Caco-2 (cell line): ENCODE measurements around the gene PTK7. TPM values are rescaled to one million over a fixed set of nuclear protein-coding genes. Genes with fewer than 3 reads are reported as not detected.
A peak's percentile ranks its signal among the peaks of the same experiment; 100 is the strongest.

ENCODE experiments used
- BruUV-seq: library from RNA; stranded (reverse); fragments of 400-500 nt; replicated peaks from 2 replicates; lab custom pipeline; 2021; lab: Mats Ljungman, UMichigan
- CTCF ChIA-PET: fragments of 300-600 bp; sonication (Branson Sonifier 250); formaldehyde crosslinking; loops from one replicate; lab custom pipeline; 2022; ENCODE audit warnings: antibody characterized with exemption; lab: Charles Lee
- POLR2A ChIA-PET: fragments of 300-600 bp; sonication (Branson Sonifier 250); formaldehyde crosslinking; loops from one replicate; lab custom pipeline; 2022; ENCODE audit warnings: antibody characterized with exemption; lab: Charles Lee
- DNase-seq, 2 experiments: peaks; one replicate each; pipeline versions ENCODE4 v3.0.0 to v3.0.0-alpha.2; 2020 to 2022
- H3K27me3 ChIP-seq: replicated peaks from 2 replicates; pipeline ENCODE4 v1.6.0; 2011; ENCODE audit warnings: low read length; ENCODE audit not compliant: control insufficient read depth, insufficient read depth
- H3K36me3 ChIP-seq: 2 replicates; pipeline ENCODE4 v1.5.1; 2011; ENCODE audit warnings: low read length; ENCODE audit not compliant: control insufficient read depth, insufficient read depth
- H3K4me1 ChIP-seq: fragments of 250-450 bp; sonication (Bioruptor Pico); 2 replicates; pipeline ENCODE4 v1.5.1; 2020; ENCODE audit warnings: mild to moderate bottlenecking
- H3K4me3 ChIP-seq: 2 replicates; pipeline ENCODE4 v1.5.1; 2011; ENCODE audit warnings: low read depth, mild to moderate bottlenecking, control low read depth, low read length
- H3K9me3 ChIP-seq: fragments of 250-450 bp; sonication (Bioruptor Pico); 2 replicates; pipeline ENCODE4 v1.5.1; 2020; ENCODE audit warnings: mild to moderate bottlenecking, moderate library complexity
- H3K27ac Mint-ChIP-seq: one replicate; pipeline ENCODE4 v1.8.0; 2022; ENCODE audit warnings: mixed read lengths; ENCODE audit not compliant: unreplicated experiment
- H3K27me3 Mint-ChIP-seq: one replicate; pipeline ENCODE4 v1.8.0; 2022; ENCODE audit warnings: mixed read lengths; ENCODE audit not compliant: insufficient read depth, unreplicated experiment
- H3K36me3 Mint-ChIP-seq: one replicate; pipeline ENCODE4 v1.8.0; 2022; ENCODE audit warnings: mild to moderate bottlenecking, mixed read lengths; ENCODE audit not compliant: insufficient read depth, unreplicated experiment
- H3K4me1 Mint-ChIP-seq: one replicate; pipeline ENCODE4 v1.8.0; 2022; ENCODE audit warnings: low read depth, mixed read lengths; ENCODE audit not compliant: unreplicated experiment
- H3K4me3 Mint-ChIP-seq: one replicate; pipeline ENCODE4 v1.8.0; 2022; ENCODE audit warnings: mild to moderate bottlenecking, moderate library complexity, mixed read lengths; ENCODE audit not compliant: unreplicated experiment
- H3K9me3 Mint-ChIP-seq: one replicate; pipeline ENCODE4 v1.8.0; 2022; ENCODE audit warnings: mixed read lengths; ENCODE audit not compliant: unreplicated experiment
- intact Hi-C: fragments of 100-400 bp; cut with micrococcal nuclease; formaldehyde crosslinking; loops from one replicate; pipeline ENCODE4 v1.10.0; 2022; ENCODE audit not compliant: unreplicated experiment
- total RNA-seq: library from RNA; stranded (reverse); gene quantifications from 2 replicates; pipeline ENCODE4 v1.2.3, GENCODE V29; 2022
- TF ChIP-seq, protein P1 (sequence below), 2 experiments: fragments of 200-600 bp in 1 of 2; IDR thresholded peaks; 1 replicate in 1 of 2; 2 replicates in 1 of 2; pipeline versions ENCODE4 v1.5.1 to v1.8.0; 2011 to 2022; ENCODE audit warnings: antibody characterized with exemption in 1 of 2, control low read depth in 1 of 2, inconsistent platforms in 1 of 2, low read depth in 1 of 2, low read length in 1 of 2, mild to moderate bottlenecking in 1 of 2, moderate library complexity in 1 of 2; ENCODE audit not compliant: insufficient read depth in 1 of 2, severe bottlenecking in 1 of 2, unreplicated experiment in 1 of 2

Gene PTK7
- total RNA-seq, 1 experiment from 2014 or later: 180 TPM

DNA sequence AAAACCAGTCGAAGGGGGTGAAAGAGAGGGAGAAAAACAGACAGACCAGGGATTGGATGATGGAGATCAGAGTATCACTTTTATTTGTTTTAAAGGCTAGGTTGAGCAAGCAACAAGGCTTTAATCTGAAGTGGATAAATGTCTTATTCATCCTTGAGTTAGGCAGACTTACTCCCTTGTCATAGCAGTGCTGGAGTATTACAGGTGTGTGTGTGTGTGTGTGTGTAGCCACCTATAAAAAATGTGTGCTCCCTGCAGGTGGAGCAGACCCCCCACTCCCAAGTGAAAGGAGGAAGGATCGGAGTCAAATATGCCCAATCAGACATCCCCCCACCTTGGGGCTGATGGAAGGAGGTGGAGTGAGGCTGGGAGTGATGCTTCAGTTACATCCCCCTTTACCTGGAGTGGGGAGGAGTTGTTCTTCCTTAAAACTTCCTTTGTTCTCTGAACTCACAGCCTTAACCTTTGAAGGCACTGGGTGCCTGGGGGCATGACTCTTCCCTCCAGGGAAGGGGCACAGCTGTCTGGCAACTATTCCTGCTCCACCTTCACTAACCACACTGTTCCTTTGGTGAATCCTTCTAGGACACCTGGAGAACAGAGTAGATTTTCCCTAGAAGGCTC is 27.3 kb downstream of the PTK7 start:
- ChIA-PET CTCF (no interaction called here), POLR2A (no interaction called here)

DNA sequence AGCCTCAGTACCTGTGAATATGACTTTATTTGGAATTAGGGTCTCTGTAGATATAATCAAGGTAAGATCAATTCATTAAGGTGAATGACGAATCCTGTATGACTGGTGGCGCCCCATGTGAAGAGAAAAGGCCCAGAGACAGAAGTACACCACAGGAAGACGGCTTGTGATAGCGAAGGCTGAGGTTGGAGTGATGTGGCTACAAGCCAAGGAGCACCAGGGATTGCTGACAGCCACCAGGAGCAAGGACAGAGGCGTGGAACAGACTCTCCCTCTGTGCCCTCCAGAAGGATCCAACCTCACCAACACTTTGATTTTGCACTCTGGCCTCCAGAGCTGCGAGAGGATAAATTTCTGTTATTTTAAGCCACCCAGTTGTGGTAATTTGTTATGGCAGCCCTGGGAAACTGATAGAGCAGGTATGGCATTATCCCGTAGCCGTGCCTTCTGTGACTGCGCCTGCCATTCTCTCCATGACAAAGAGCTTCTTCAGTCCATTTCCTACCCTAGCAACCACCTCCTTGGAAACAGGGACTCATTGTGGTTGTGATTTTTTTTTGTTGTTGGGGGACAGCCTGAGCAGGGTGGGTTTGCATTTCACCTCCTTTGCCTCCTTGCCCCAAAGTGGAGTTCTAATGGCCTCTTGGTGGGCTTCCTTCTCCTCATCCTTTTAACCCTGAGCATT is 29.6 kb downstream of the PTK7 start:
- Mint-ChIP-seq H3K4me3 (no peak overlapping the region), H3K27me3 (no peaks in the 10 kb centered on the region), H3K9me3 (no peaks in the 10 kb centered on the region), H3K4me1 (peaks cover 7% of the 10 kb centered on the region), H3K36me3 (peaks cover 11% of the 10 kb centered on the region), H3K27ac (no peak overlapping the region)
- no peaks in the 10 kb centered on the region; the same call in 1 of the 2 replicates for H3K36me3 ChIP-seq
- H3K27me3 ChIP-seq: no peaks in the 10 kb centered on the region
- BruUV-seq: no TSS peak
- H3K4me1 ChIP-seq: no peaks in the 10 kb centered on the region; the same call in 1 of the 2 replicates
- intact Hi-C loops: no loop called here
- ChIA-PET CTCF (no interaction called here), POLR2A (interaction anchor here (0.6 to 1.0 kb wide), 2 partner anchors 12 to 121 kb away, joined by 4 read pairs; partner anchors contain the start of gene PPP2R5D)
- TF ChIP-seq, protein P1, sequence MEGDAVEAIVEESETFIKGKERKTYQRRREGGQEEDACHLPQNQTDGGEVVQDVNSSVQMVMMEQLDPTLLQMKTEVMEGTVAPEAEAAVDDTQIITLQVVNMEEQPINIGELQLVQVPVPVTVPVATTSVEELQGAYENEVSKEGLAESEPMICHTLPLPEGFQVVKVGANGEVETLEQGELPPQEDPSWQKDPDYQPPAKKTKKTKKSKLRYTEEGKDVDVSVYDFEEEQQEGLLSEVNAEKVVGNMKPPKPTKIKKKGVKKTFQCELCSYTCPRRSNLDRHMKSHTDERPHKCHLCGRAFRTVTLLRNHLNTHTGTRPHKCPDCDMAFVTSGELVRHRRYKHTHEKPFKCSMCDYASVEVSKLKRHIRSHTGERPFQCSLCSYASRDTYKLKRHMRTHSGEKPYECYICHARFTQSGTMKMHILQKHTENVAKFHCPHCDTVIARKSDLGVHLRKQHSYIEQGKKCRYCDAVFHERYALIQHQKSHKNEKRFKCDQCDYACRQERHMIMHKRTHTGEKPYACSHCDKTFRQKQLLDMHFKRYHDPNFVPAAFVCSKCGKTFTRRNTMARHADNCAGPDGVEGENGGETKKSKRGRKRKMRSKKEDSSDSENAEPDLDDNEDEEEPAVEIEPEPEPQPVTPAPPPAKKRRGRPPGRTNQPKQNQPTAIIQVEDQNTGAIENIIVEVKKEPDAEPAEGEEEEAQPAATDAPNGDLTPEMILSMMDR (IDR thresholded peaks at IDR 0.05; ENCODE audit: insufficient read depth in 1 of 2, low read depth in 1 of 2, low read length in 1 of 2, severe bottlenecking in 1 of 2, unreplicated experiment in 1 of 2): no peak
- no peaks in the 10 kb centered on the region for H3K9me3 ChIP-seq
- H3K4me3 ChIP-seq: no peak overlapping the region
- DNase-seq: no peak

More for the DNA sequence above, 27.3 kb downstream of the PTK7 start:
- Mint-ChIP-seq H3K4me3 (no peak overlapping the region), H3K36me3 (peaks cover 11% of the 10 kb centered on the region), H3K27me3 (no peaks in the 10 kb centered on the region), H3K4me1 (peaks cover 8% of the 10 kb centered on the region), H3K27ac (peak overlapping the region; percentile 25), H3K9me3 (no peaks in the 10 kb centered on the region)
- no peaks in the 10 kb centered on the region; the same call in 1 of the 2 replicates for H3K36me3 ChIP-seq
- TF ChIP-seq, protein P1 (IDR thresholded peaks at IDR 0.05; ENCODE audit: insufficient read depth in 1 of 2, low read depth in 1 of 2, low read length in 1 of 2, severe bottlenecking in 1 of 2, unreplicated experiment in 1 of 2): no peak
- intact Hi-C loops: no loop called here
- no peaks in the 10 kb centered on the region for H3K9me3 ChIP-seq
- BruUV-seq: no TSS peak
- H3K27me3 ChIP-seq: no peaks in the 10 kb centered on the region
- DNase-seq: no peak
- H3K4me1 ChIP-seq: no peaks in the 10 kb centered on the region; the same call in 1 of the 2 replicates
- no peak overlapping the region for H3K4me3 ChIP-seq

DNA sequence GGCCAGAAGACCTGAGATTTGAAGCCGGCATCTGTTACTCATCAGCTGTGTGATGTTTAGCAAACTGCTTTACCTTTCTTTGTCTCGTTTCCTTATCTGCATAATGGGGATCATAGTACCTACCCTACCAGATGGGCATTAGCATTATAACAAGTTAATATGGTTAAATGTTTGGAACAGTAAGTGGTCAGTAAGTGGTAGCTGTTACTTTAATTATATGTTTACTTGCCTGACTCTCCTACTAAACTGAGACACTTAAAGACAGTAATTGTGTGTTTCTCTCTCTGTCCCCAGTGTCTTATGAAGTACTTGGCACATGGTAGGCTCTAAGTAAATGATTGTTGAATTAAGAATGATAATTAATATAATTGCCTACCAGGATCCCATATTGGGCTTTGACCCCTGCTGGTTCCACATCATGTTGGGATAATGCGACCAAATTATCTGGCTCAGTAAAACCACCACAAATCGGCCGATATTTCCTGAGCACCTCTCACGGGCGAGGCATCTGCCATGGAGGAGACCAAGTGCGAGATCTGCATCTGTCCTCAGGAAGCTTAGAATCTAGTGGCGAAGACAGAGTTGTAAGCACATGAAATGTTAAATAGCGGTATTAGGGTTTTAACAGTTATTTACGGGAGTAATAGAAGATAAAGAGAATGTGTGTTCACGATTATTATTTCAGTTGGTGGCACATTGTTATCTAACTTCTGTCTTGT is 31.4 kb downstream of the PTK7 start:
- TF ChIP-seq, protein P1 (IDR thresholded peaks at IDR 0.05; ENCODE audit: insufficient read depth in 1 of 2, low read depth in 1 of 2, low read length in 1 of 2, severe bottlenecking in 1 of 2, unreplicated experiment in 1 of 2): no peak
- DNase-seq: no peak
- no TSS peak for BruUV-seq
- H3K4me3 ChIP-seq: no peak overlapping the region
- H3K36me3 ChIP-seq: no peaks in the 10 kb centered on the region; the same call in 1 of the 2 replicates
- Mint-ChIP-seq H3K36me3 (peaks cover 11% of the 10 kb centered on the region), H3K4me3 (no peak overlapping the region), H3K27me3 (no peaks in the 10 kb centered on the region), H3K9me3 (no peaks in the 10 kb centered on the region), H3K4me1 (peaks cover 12% of the 10 kb centered on the region), H3K27ac (no peak overlapping the region)
- no peaks in the 10 kb centered on the region for H3K27me3 ChIP-seq
- no peaks in the 10 kb centered on the region for H3K9me3 ChIP-seq
- ChIA-PET CTCF (no interaction called here), POLR2A (no interaction called here)
- intact Hi-C loops: no loop called here
- H3K4me1 ChIP-seq: no peaks in the 10 kb centered on the region; the same call in 1 of the 2 replicates
